Effector CD4-positive, alpha-beta T cell (primary cell): ENCODE results near the gene ACAD10.
"Not testable (repeated sequence)": the region's sequence is repeated elsewhere in the genome, so short reads cannot be mapped to it uniquely, and the experiment has no call there.

Source experiments
- DNase-seq: peaks from one replicate; pipeline ENCODE4 v3.0.0-alpha.2; 2020

ACAD10 gene

DNA sequence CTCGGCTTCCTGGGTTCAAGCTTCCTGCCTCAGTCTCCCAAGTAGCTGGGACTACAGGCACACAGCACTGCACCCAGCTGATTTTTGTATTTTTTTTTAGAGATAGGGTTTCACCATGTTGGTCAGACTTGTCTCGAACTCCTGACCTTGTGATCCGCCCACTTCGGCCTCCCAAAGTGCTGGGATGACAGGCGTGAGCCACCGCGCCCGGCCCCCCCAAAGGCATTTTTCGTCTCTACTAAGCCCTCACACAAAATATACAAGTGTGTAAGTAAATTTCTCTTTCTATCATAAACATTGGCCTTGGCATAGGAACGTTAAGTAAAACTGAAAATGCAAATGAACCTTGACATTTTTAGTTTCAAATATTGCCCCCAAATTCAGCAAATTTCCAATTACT lies 2.1 kb downstream of the ACAD10 start:
- DNase-seq = no peak

DNA sequence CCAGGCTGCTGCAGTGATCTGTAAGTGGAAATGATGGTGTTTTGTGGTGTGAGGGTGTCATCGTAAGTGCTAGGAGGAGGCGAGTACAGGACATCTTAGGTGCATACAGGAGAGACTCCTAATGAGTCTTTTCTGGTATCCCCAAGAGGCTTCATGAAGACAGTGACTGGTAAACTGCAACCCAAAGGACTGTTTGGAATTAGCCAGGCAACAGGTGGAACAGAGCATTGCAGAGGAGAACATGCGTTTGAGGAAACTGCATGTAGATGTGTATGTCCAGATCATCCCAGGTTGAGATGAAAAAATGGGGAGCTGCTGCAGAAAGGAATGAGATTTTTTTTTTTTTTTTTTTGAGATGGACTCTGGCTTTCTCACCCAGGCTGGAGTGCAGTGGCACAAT lies 5.4 kb downstream of the ACAD10 start:
- DNase-seq = no peak

DNA sequence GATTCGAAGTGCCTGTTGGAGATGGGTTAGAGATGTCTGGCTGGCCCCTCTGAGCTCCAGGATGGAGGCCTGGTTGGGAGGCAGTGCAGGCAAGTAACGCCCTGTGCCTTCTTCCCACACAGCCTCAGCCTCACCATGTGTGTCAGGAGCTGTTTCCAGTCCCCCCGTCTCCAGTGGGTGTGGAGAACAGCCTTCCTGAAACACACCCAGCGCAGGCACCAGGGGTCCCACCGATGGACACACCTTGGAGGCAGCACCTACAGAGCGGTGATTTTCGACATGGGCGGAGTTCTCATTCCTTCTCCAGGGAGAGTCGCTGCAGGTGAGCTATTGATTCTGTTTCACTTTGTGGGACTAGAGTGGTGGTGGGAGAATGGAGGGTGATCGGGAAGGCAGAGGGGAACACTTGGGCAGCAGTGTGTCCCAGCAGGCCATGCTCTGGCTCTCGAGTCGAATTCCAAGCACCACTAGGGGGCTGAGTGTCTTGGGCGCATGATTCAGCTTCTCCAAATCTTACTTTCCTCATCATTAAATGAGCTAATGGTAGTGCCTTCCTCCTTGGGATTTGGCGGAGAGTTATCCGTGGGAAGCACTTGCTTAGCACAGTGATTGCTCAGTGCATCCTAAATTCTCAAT lies 6.8 kb downstream of the ACAD10 start:
- DNase-seq = no peak

DNA sequence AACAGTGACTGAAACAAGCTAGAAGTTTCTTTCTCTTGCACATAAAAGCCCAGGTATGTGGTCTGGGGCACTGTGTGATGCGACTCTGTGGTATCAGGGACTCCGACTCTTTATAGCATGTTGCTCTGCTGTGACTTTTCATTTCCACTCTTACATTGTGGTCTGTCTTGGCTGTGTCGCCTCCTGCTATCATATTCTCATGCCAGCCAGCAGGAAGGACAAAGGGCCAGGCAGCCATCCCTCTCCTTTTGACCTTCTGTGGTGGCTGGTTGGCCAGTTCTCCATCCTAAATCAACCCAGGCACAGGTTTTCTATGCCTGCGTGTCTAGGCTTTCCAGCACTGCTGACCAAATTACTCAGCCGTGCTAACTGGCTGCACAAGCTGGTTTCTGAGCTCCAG lies 8.0 kb downstream of the ACAD10 start:
- DNase-seq = no peak

DNA sequence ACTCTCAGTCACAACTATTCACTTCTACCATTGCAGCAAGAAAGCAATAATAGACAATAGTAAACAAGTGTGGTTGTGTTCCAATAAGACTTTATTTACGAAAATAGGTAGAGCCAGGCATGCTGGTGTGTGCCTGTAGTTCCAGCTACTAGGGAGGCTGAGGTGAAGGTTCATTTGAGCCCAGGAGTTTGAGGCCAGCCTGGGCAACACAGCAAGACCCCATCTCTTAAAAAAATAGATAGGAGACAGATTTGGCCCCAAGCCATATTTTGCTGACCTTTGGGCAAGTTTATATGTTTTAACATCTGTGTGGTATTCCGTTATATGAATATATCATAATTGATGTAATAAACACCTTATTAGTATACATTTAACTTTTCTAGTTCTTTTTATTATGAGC lies 14.1 kb downstream of the ACAD10 start:
- no peak for DNase-seq

DNA sequence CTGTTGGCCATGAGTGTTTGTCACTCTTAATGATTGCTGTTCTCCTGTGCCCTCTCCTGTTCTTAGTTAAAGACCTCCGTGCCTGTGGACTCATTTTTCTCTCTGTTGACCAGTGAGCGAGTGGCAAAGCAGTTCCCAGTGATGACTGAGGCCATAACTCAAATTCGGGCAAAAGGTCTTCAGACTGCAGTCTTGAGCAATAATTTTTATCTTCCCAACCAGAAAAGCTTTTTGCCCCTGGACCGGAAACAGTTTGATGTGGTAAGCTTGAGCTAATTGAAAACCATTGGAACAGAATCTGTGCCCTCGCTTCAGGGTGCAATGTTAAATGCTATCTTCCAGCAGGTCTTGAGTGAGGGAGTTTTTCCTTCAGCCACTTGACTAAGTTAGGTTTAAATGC lies 19.8 kb downstream of the ACAD10 start:
- no peak for DNase-seq

DNA sequence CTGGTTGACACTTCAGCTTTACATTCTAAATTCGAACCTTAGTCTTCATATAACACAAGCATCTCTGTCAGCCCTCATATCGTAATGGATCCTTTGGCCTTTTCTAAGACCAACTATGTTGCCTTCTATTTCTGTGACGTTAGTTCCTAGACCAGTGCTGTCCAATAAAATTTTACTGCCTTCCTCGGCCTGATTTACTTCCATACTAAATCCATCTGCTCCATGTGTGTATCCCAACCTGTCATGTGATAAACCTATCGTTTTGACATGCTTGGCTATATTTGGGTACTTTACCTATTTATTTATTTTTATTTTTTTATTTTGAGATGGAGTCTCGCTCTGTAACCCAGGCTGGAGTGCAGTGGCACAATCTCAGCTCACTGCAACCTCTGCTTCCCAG lies 20.3 kb downstream of the ACAD10 start:
- DNase-seq = no peak

DNA sequence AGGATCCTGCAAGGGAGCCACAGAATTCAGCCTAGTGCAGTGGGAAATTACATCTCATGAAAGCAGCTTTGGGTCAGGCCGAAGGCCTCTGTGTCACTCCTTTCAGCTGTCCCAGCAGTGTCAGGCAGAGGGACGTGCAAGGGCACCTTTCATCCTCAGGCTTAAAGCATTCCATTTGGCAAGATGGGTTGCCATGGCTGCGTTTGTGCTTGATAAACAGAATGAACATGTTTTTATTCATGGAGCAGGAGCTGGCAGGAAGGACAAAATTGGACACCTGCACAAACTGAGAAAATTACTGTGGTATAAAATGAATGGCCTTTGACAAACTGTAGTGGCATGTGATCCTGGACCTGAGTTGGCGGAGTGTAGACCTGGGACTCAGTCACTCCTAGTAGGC lies 29.4 kb downstream of the ACAD10 start:
- no peak for DNase-seq

DNA sequence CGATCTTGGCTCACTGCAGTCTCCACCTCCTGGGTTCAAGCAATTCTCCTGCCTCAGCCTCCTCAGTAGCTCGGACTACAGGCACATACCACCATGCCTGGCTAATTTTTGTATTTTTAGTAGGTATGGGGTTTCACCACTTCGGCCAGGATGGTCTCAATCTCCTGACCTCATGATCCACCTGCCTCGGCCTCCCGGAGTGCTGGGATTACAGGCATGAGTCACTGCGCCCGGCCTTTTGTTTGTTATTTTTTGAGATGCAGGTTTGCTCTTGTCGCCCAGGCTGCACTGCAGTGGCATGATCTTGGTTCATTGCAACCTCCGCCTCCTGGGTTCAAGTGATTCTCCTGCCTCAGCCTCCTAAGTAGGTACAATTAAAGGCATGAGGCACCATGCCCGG lies 33.5 kb downstream of the ACAD10 start:
- not testable (repeated sequence) for DNase-seq

DNA sequence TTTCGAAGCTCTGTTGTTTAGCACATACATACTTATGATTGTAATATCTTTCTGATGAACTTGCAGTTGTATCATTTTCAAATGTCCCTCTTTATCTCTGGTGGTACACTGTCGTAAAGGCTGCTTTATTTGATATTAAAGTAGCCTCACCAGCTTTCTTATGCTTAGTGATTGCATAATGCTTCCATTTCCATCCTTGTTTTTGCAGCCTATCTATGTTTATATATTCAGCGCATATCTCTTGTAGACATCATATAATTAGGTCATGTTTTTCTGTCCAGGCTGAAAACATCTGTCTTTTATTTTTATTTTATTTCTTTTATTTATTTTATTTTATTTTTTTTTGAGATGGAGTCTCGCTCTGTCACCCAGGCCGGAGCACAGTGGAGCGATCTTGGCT lies 34.6 kb downstream of the ACAD10 start:
- no peak for DNase-seq

DNA sequence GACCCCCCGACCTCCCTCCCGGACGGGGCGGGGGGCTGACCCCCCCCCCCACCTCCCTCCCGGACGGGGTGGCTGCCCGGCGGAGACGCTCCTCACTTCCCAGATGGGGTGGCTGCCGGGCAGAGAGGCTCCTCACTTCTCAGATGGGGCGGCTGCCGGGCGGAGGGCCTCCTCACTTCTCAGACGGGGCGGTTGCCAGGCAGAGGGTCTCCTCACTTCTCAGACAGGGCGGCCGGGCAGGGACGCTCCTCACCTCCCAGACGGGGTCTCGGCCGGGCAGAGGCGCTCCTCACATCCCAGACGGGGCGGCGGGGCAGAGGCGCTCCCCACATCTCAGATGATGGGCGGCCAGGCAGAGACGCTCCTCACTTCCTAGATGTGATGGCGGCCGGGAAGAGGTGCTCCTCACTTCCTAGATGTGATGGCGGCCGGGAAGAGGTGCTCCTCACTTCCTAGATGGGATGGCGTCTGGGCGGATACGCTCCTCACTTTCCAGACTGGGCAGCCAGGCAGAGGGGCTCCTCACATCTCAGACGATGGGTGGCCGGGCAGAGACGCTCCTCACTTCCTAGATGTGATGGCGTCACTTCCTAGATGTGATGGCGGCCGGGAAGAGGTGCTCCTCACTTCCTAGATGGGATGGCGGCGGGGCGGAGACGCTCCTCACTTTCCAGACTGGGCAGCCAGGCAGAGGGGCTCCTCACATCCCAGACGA lies 38.0 kb downstream of the ACAD10 start:
- DNase-seq = not testable (repeated sequence)

DNA sequence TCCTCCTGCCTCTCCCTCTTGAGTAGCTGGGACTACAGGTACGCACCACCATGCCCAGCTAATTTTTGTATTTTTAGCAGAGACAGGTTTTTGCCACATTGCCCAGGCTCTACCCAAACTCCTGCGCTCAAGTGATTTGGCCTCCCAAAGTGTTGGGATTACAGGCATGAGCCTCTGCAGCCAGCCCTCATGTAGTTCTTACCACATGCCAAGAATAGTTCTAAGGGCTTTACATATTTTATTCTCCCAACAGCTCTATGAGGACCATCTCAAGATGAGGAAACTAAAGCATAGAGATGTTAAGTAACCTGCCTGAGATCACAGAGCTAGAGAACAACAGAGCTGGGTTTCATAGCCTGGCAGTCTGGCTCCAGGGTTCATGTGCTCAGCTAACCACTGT lies 42.9 kb downstream of the ACAD10 start:
- no peak for DNase-seq

DNA sequence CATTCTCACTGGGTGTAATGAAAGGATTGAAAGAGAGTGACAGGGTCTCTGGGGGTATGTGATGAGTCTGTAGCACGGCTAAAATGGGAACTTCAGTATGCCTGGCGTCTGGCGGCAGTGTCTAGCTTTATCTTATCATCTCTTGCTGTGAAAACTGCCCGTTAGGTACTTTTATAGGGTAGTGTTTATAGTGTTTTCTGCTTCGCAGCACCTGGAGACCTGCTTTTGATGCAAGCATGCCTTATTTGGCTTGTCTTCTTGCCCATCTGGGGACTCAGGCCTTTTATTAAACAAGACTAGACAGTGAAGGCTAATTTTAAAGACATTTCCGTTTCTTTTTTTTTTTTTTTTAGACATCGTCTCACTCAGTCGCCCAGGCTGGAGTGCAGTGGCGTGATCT lies 44.6 kb downstream of the ACAD10 start:
- DNase-seq = no peak

DNA sequence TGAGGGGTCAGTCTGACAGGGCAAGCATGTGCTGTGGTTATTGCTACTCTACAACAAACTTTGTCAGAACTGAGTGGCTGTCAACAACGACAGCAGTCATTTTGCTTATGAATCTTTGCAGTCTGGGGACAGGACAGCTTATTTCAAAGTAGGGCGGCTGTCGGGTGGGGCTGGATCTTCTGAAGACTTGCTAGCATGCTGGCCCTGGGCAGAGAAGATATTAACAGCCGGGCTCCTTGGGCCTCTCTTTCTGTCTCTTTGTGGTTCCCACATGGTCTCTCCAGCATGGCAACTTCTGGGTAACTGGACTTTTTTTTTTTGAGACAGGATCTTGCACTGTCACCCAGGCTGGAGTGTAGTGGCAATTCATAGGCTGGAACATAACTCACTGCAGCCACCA lies 46.9 kb downstream of the ACAD10 start:
- DNase-seq = no peak

DNA sequence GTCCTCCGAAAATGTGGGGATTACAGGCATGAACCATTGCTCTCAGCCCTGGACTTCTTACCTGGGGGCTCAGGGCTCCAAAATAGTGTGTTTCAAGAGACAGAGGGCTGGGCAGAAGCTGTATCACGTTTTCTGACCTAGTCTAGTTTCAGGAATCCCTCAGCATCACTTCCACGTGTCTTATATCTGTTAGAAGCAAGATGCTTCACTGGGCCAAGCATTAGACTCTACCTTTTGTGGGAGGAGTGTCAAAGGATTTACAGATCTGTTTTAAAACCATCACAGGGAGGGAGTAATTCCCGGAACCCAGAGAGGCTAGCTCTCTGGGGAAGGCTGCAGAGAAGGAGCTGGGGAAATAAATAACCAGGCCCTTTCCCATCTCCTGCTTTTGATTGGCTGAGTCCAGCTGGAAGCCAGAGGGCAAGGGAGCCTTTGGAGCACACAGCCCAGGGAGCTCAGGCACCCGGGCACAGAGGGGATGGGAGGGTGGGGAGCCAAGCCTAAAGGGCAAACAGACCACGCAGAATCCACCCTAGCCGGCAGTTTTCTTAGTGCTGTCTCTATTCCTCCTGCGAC lies 47.6 kb downstream of the ACAD10 start:
- no peak for DNase-seq

DNA sequence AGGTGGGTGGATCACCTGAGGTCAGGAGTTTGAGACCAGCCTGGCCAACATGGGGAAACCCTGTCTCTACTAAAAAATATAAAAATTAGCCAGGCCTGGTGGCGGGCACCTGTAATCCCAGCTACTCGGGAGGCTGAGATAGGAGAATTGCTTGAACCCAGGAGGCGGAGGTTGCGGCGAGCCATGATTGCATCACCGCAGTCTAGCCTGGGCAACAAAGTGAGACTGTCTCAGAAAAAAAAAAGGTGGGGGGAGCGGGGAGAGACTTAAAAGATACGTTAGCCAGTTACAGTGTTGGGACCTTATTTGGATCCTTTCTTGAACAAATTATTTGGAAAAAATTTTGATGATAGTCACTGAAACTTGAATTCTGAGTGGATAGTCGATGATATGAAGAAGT lies 53.7 kb downstream of the ACAD10 start:
- not testable (repeated sequence) for DNase-seq

DNA sequence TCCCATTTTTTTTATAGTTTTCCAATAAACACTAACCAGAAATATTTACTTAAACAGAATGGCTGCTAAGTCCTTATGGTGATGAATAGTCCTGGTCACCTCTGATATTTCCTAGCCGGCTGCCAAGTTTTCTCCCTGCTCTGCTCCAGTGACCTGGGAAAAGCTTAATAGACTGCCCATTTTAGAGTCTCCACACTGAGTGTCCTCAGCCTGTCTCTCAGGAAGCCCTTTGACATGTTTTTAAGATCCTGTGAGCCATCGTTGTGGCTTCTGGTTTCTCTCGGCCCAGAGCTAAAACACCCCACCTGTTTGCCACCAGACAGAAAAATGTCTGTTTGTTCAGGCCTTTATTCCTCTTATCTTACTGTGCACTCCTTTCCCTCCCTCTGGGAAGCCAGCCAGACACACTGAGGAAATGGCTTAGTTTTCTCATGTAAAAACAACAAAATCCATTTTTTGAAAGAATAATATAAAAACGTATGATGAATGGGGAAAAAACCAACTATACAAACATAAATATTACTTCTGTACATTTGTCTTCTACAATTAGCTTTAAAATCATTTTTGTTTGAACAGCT lies 55.5 kb downstream of the ACAD10 start:
- no peak for DNase-seq

DNA sequence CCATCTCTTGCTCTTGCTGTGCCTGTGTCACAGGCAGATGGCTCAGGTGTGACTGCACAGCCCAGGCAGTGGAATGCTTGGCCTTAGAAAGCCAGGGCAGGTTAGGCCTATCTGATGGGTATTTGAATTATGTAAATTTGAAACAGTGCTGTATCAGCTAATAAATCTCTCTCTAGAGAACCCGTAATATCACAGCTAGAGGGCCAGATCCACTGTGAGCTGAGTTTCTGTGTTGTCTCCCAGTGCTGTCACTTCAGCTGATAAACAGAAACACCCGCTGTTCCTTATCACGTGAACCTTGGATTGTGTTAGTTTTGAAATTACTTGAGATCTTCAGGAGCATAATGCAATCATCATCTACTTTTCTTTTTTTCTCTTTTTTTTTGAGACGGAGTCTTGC lies 59.4 kb downstream of the ACAD10 start:
- DNase-seq = no peak

DNA sequence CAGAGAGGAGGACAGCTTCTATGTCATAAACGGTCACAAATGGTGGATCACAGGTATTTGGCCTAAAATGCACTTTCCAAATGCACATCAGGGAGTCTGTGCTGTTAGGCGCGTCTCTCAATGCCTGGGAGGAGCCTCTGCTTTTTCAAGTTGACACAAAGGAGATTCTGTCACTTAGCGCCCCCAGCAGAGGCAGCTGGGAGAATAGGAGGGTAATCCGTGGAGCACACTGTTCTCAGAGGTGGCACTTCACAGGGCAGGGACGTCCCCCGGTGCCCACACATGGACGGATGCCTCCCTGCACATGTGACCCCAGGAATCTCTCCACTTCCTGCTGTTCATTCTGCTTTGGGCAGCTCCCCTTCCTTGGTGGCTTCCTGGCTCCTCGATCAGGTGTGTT lies 61.5 kb downstream of the ACAD10 start:
- DNase-seq = no peak

DNA sequence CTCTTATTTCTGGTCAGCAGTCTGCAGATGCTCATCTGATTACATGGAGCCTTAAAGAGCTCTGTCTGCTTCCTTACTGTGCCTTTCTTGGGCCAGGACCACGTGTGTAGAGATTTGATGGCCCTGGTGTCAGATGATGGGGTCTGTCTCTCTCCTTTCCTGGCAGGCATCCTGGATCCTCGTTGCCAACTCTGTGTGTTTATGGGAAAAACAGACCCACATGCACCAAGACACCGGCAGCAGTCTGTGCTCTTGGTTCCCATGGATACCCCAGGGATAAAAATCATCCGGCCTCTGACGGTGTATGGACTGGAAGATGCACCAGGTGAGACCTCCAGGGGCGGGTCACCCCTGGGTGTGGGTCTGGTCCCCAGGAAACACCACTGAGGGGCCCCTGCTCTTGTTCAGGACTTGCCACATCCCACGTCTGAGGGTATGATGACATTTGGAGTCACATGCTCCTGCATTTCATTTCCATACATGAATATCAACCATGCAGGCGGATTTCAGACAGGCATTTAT lies 62.4 kb downstream of the ACAD10 start:
- DNase-seq = no peak

DNA sequence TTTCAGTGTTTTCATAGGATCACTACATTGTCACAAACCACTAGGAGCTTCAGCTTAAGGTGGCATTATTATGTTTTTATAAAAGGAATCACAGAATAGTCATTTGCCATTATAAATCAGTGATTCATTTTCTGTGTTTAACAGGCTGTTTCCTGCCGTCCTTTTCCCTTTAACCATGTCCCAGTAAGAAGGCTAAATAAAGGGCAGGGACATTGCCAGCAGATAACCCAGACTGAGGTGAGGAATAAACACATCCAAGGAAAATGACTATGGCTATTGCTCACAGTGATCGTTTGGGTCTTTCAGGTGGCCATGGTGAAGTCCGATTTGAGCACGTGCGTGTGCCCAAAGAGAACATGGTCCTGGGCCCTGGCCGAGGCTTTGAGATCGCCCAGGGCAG lies 63.0 kb downstream of the ACAD10 start:
- no peak for DNase-seq

DNA sequence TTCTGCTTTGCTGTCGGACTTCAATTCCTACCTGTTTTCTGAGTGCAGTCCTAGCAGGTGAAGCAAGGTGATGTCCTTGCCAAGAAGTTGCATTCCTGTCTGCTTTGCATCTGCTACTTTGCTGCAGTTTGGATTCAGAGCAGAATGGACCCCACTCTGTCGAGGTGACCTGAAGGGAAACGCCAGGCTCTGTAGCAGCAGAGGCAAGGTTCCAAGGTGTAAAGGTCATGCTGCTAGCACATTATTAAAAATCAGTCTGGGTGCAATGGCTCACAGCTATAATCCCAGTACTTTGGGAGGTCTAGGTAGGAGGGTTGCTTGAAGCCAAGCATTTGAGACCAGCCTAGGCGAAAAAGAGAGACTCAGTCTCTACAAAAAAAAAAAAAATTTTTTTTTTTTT lies 63.5 kb downstream of the ACAD10 start:
- DNase-seq = no peak

DNA sequence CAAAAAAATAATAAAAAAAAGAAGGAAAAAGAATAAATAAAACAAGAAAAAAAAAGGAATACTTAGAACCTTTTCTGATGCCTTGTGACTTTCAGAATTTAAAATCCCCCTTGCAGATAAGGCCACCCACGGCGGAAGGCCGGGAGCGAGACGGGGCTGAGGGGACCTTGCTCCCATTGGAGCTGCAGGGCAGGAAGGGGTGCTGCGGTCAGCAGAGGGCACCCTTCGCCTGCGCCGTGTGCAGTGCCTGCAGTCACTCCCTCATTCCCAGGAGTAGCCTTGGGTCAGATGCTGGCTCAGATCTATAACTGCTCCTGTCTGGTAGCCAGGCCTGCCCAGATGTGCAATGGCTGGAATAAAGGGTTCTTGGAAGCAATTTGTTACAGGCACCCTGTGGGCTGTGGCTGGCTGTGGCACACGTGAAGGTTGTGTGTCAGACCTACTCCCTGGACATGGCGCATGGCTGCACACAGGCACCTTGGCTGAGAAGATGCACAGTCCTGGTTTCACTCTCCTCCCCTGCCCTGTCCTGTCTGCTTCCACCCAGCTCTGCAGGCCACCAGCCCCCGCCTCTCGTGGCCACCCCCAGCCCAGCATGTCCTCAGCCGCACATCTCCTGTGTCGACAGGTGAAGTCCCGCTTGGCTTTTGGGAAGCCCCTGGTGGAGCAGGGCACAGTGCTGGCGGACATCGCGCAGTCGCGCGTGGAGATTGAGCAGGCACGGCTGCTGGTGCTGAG lies 67.5 kb downstream of the ACAD10 start:
- no peak for DNase-seq
